ENCODE measurements around the gene FBXL5. TPM values are rescaled to one million over a fixed set of nuclear protein-coding genes. Genes with fewer than 3 reads are reported as not detected.

FBXL5 gene
- total and polyA plus RNA-seq, 9 of the 15 experiments (the other 6 are each of a cell fraction or from before 2014, with no cell fraction given) = 6.0 to 35.2 (median 22.1) TPM

DNA sequence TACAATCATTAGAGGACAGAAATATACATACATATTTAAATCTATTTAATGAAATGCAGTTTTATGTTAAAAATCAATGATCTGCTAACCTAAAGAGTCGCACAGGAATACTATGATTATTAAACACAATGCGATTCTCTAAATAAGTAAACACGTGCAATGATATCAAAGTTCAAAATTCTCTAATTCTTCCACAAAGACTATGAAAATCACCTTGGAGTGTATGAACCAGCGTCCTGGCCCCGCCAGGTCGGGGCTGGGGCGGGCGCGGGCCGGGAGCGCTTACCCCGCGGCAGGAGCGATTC, 25.9 kb upstream of the FBXL5 start (continued):
- TF ChIP-seq ADNP (tag; IDR thresholded peaks at IDR 0.05) (no peak), SMARCA4 (IDR thresholded peaks at IDR 0.05) (0 out of 2 replicates have a peak, but pooled peaks have one; percentile 16), PRDM10 (IDR thresholded peaks at IDR 0.05; ENCODE audit: partially characterized antibody) (no peak), ETV6 (IDR thresholded peaks at IDR 0.05; ENCODE audit: borderline replicate concordance in 1 of 2, low read depth in 2 of 2, low read length in 1 of 2) (no peak), ETV6 (CRISPR knock-in tag; IDR thresholded peaks at IDR 0.05; ENCODE audit: borderline replicate concordance) (0 out of 2 replicates have a peak, but pooled peaks have one; percentile 33), SRSF3 (IDR thresholded peaks at IDR 0.05; ENCODE audit: insufficient read depth, low read length) (no peak)

GRCh38 chr4:15677507-15677988, 22.4 kb upstream of the FBXL5 start:
- POLR2A ChIA-PET = interaction anchor here (0.6 kb wide), 1 partner anchor 139 kb away, joined by 3 read pairs; no protein-coding TSS in a partner anchor
- Histone ChIP-seq H3K9me1 (ENCODE audit: control insufficient read depth, insufficient read depth, low read length) (no peaks in the 10 kb centered on the region), H3K27me3 (ENCODE audit: control insufficient read depth in 2 of 2, insufficient read depth in 2 of 2, low read length in 2 of 2) (no peaks in the 10 kb centered on the region), H2AFZ (ENCODE audit: low read depth, low read length) (peak overlapping the region; percentile 57), H3K9ac (ENCODE audit: insufficient read depth in 1 of 2, low read depth in 2 of 2, low read length in 2 of 2) (peak overlapping the region in 1 of 2 experiments; percentile 13; a peak in 1 of 4 replicates), H3K36me3 (ENCODE audit: control insufficient read depth, insufficient read depth, low read length) (peaks cover 2% of the 10 kb centered on the region; the same call in 1 of the 3 replicates), H3K79me2 (ENCODE audit: control insufficient read depth, insufficient read depth, low read length) (peaks cover 87% of the 10 kb centered on the region), H3K4me1 (replicated peaks in 1 of 2; ENCODE audit: control insufficient read depth in 2 of 2, insufficient read depth in 2 of 2, low read length in 2 of 2) (peaks cover 4 to 16% of the 10 kb centered on the region in 2 experiments; a peak in 4 of 5 replicates), H3K9me3 (replicated peaks; ENCODE audit: control insufficient read depth, insufficient read depth, low read depth, low read length) (no peaks in the 10 kb centered on the region), H4K20me1 (replicated peaks; ENCODE audit: control insufficient read depth, insufficient read depth, low read length) (no peaks in the 10 kb centered on the region), H3K27ac (ENCODE audit: extremely low read depth, low read depth, low read length) (peak overlapping the region; percentile 62), H3K4me2 (ENCODE audit: insufficient read depth, low read length) (peak overlapping the region; percentile 67), H3K4me3 (no peak overlapping the region)
- BruUV-seq (replicated peaks) = no TSS peak
- intact Hi-C loops (cut with micrococcal nuclease) = no loop called here
- peak in 1 of 4 experiments; percentile 67 for DNase-seq (ENCODE audit: extremely low read depth in 1 of 4, low spot score in 3 of 4)
- CTCF ChIA-PET (ENCODE audit: low intra/inter-chr PET ratio) = no interaction called here
- peak; percentile 11 for FAIRE-seq
- WGBS (ENCODE audit: insufficient coverage, low coverage, missing lambda C conversion rate) = 39% methylated on average over 2 of the region's 2 CpGs
- in situ Hi-C loops (cut with MboI) = no loop called here
- ATAC-seq = peak; percentile 1; the same call in 2 of the 3 replicates
- TF ChIP-seq NUFIP1 (IDR thresholded peaks at IDR 0.05; ENCODE audit: partially characterized antibody) (no peak), ZNF644 (tag; IDR thresholded peaks at IDR 0.05; ENCODE audit: low read depth) (no peak), ERF (CRISPR knock-in tag; IDR thresholded peaks at IDR 0.05) (no peak), ZNF778 (CRISPR knock-in tag; IDR thresholded peaks at IDR 0.05) (no peak), PHF8 (IDR thresholded peaks at IDR 0.05; ENCODE audit: borderline replicate concordance, low read length) (no peak), C11orf30 (IDR thresholded peaks at IDR 0.05; ENCODE audit: low read depth) (no peak)
- TF ChIP-seq, protein P1, sequence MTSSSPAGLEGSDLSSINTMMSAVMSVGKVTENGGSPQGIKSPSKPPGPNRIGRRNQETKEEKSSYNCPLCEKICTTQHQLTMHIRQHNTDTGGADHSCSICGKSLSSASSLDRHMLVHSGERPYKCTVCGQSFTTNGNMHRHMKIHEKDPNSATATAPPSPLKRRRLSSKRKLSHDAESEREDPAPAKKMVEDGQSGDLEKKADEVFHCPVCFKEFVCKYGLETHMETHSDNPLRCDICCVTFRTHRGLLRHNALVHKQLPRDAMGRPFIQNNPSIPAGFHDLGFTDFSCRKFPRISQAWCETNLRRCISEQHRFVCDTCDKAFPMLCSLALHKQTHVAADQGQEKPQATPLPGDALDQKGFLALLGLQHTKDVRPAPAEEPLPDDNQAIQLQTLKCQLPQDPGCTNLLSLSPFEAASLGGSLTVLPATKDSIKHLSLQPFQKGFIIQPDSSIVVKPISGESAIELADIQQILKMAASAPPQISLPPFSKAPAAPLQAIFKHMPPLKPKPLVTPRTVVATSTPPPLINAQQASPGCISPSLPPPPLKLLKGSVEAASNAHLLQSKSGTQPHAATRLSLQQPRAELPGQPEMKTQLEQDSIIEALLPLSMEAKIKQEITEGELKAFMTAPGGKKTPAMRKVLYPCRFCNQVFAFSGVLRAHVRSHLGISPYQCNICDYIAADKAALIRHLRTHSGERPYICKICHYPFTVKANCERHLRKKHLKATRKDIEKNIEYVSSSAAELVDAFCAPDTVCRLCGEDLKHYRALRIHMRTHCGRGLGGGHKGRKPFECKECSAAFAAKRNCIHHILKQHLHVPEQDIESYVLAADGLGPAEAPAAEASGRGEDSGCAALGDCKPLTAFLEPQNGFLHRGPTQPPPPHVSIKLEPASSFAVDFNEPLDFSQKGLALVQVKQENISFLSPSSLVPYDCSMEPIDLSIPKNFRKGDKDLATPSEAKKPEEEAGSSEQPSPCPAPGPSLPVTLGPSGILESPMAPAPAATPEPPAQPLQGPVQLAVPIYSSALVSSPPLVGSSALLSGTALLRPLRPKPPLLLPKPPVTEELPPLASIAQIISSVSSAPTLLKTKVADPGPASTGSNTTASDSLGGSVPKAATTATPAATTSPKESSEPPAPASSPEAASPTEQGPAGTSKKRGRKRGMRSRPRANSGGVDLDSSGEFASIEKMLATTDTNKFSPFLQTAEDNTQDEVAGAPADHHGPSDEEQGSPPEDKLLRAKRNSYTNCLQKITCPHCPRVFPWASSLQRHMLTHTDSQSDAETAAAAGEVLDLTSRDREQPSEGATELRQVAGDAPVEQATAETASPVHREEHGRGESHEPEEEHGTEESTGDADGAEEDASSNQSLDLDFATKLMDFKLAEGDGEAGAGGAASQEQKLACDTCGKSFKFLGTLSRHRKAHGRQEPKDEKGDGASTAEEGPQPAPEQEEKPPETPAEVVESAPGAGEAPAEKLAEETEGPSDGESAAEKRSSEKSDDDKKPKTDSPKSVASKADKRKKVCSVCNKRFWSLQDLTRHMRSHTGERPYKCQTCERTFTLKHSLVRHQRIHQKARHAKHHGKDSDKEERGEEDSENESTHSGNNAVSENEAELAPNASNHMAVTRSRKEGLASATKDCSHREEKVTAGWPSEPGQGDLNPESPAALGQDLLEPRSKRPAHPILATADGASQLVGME (CRISPR knock-in tag; IDR thresholded peaks at IDR 0.05) = no peak
